ENCODE data around the gene MMP15. TPM values are rescaled to one million over a fixed set of nuclear protein-coding genes. Genes with fewer than 3 reads are reported as not detected.
A peak's percentile ranks its signal among the peaks of the same experiment; 100 is the strongest.

MMP15 gene
- total and polyA plus RNA-seq, 2 donors (not counting 3 experiments of a cell fraction or from before 2014, with no cell fraction given), result 12.6 to 16.0 TPM

DNA sequence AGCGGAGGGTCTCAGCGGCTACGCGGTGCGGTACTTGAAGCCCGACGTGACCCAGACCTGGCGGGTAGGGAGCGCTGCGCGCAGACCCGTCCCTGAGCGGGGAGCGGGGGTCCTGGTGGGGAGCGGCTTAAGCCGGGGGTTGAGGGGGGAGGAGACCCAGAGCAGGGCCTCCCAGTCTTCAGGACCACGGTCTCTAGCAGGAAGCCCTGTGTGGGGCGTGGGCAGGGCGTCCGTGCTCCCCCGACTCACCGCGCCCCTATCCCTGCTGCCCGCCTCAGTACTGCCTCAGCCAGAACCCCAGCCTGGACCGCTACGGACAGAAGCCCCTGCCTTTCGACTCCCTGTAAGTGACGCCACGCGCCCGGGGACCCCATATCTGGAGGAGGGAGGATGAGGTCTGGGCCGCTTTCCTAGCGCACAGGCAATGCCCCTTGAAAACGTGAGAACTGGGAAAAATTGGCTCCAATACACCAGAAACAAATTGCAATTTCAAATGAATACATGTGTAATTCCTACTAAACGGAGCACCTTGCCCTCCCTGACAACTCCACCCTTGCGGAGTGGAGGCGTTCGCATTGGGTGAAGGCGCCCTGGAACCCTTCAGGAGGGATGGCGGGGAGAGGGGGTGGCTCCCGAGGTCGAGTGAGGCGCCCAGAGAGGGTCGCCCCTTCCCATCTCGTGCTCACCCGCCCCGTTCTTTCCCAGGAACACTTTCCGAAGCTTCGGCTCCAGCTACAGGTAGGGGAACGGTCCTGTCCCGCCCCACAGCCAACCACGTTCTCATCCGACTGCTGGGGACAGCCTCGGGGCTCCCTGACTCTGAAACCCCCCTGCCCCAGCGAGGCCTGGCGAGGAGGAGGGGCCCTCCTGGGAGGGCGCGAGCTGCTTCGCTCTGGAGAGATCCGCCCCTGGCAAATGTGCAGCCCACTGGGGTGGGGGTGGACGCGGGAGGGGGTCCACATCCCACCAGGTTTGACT is 40.1 kb upstream of the MMP15 start:
- peak; percentile 24 for FAIRE-seq
- H3K9me1 ChIP-seq (replicated peaks; ENCODE audit: control insufficient read depth, extremely low read depth, insufficient read depth, low read length), result no peaks in the 10 kb centered on the region
- no peak overlapping the region for H3K27ac ChIP-seq (ENCODE audit: insufficient read depth, low read depth, low read length)
- no peaks in the 10 kb centered on the region for H3K27me3 ChIP-seq (ENCODE audit: control insufficient read depth in 2 of 2, insufficient read depth in 2 of 2, low read length in 2 of 2)
- CTCF ChIA-PET, result interaction anchor here (0.6 to 1.0 kb wide), 2 partner anchors 14 to 229 kb away, joined by 3 read pairs; partner anchors contain the start of gene CNGB1
- no peaks in the 10 kb centered on the region for H3K9me3 ChIP-seq (replicated peaks; ENCODE audit: control insufficient read depth, insufficient read depth, low read length)
- no peak overlapping the region for H3K9ac ChIP-seq (replicated peaks; ENCODE audit: extremely low read depth, insufficient read depth, low read length)
- DNase-seq (ENCODE audit: low read depth, low spot score), result peak; percentile 14
- H3K79me2 ChIP-seq (ENCODE audit: control insufficient read depth, insufficient read depth, low read length), result no peaks in the 10 kb centered on the region
- H3K4me1 ChIP-seq (ENCODE audit: control insufficient read depth, extremely low read depth, insufficient read depth, low read length), result peaks cover 9% of the 10 kb centered on the region
- H3K4me3 ChIP-seq (replicated peaks in 1 of 3; ENCODE audit: insufficient read depth in 1 of 3, low read depth in 1 of 3, low read length in 3 of 3), result peak overlapping the region; percentile 41 to 79 (median 50)
- peak overlapping the region; percentile 97 for H2AFZ ChIP-seq (ENCODE audit: low read depth, low read length)
- TF ChIP-seq, protein P1, sequence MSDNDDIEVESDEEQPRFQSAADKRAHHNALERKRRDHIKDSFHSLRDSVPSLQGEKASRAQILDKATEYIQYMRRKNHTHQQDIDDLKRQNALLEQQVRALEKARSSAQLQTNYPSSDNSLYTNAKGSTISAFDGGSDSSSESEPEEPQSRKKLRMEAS (IDR thresholded peaks at IDR 0.05; ENCODE audit: insufficient read depth, insufficient read length), result no peak
- TF ChIP-seq MYC (IDR thresholded peaks at IDR 0.05; ENCODE audit: low read depth, low read length) (no peak), GATA2 (IDR thresholded peaks at IDR 0.05; ENCODE audit: insufficient read depth, insufficient read length, low read depth, low read length) (no peak), FOS (IDR thresholded peaks at IDR 0.05; ENCODE audit: borderline replicate concordance, insufficient read depth, low read length) (no peak), JUN (IDR thresholded peaks at IDR 0.05; ENCODE audit: borderline replicate concordance, insufficient read depth, insufficient read length, low read depth) (no peak), EZH2 (IDR thresholded peaks at IDR 0.05; ENCODE audit: borderline replicate concordance, low read depth, low read length, severe bottlenecking) (no peak), POLR2AphosphoS5 (IDR thresholded peaks at IDR 0.05; ENCODE audit: insufficient read depth, low read depth, low read length) (no peak), POLR2A (IDR thresholded peaks at IDR 0.05; ENCODE audit: low read depth, low read length) (no peak)
- TF ChIP-seq, protein P2, sequence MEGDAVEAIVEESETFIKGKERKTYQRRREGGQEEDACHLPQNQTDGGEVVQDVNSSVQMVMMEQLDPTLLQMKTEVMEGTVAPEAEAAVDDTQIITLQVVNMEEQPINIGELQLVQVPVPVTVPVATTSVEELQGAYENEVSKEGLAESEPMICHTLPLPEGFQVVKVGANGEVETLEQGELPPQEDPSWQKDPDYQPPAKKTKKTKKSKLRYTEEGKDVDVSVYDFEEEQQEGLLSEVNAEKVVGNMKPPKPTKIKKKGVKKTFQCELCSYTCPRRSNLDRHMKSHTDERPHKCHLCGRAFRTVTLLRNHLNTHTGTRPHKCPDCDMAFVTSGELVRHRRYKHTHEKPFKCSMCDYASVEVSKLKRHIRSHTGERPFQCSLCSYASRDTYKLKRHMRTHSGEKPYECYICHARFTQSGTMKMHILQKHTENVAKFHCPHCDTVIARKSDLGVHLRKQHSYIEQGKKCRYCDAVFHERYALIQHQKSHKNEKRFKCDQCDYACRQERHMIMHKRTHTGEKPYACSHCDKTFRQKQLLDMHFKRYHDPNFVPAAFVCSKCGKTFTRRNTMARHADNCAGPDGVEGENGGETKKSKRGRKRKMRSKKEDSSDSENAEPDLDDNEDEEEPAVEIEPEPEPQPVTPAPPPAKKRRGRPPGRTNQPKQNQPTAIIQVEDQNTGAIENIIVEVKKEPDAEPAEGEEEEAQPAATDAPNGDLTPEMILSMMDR (IDR thresholded peaks at IDR 0.05; ENCODE audit: extremely low read depth in 1 of 2, insufficient read depth in 1 of 2, low read depth in 1 of 2, low read length in 2 of 2), result no peak
- POLR2A ChIA-PET, result no interaction called here
- no peaks in the 10 kb centered on the region for H3K36me3 ChIP-seq (ENCODE audit: control insufficient read depth in 2 of 2, extremely low read depth in 1 of 2, insufficient read depth in 2 of 2, low read length in 2 of 2)
- no TSS peak for BruUV-seq (replicated peaks)
- no peaks in the 10 kb centered on the region for H4K20me1 ChIP-seq (replicated peaks; ENCODE audit: control insufficient read depth, extremely low read depth, insufficient read depth, low read length)
- dilution Hi-C loops (cut with MboI; ENCODE audit: extremely low pct_ligation_motif_present, low sequenced_read_pairs) (no loop called here), intact Hi-C loops (cut with micrococcal nuclease) (loop anchor here (2.0 kb wide), 1 partner anchor 15 kb away; the partner anchor contains the start of genes USB1 and ZNF319)
- H3K4me2 ChIP-seq (ENCODE audit: insufficient read depth, low read length), result peak overlapping the region; percentile 58

All from endothelial cell of umbilical vein (primary cell).